Epithelial cell of prostate (primary cell): ENCODE data around the gene AGAP3.

Experiments used
- DNase-seq: peaks from one replicate; pipeline ENCODE4 v3.0.0-alpha.2; 2011; ENCODE audit warnings: low read depth, low spot score
- H3K27ac ChIP-seq: fragments of 450-650 bp; 2 replicates; pipeline ENCODE4 v1.5.1; 2017; ENCODE audit warnings: mild to moderate bottlenecking

AGAP3 gene

DNA sequence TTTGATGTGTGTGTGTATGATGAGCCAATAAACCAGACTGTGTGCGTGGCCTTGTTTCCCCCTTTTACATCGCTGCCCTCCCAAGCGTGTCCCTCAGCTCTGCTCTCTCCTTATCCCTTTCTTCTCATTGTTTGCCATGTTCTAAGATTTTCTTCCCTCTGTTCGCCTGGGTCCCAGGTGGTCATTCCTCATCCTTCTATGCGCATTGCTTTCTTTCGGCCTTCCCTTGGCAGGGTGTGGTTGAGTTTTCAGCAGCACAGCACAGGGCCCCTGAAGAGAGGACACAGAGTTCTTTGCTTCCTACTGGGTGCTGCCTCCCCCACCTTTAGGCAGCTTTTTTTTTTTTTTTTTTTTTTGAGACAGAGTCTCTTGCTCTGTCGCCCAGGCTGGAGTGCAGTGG, 58.1 kb downstream of the AGAP3 start:
- no peak for DNase-seq
- H3K27ac ChIP-seq, result no peak overlapping the region

DNA sequence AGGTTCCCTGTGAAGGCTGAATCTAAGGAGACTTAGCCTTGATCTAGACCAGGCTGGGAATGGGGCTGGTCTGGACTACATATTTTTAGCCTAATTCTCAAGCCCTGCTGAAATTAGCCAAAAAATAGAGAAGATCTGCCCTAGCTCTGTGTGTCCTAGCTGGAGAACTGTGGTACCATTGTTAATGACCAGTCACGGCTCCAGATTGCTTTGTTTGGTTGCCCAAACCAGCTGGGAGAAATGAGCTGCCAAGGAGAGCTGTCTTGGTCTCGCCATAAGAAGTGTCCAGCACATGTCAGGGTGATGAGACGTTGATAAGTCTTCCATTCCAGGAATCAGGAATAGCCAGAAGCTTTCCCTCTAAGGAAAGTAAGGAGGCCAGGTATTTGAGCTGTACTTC, 60.5 kb downstream of the AGAP3 start:
- DNase-seq, result no peak
- no peak overlapping the region for H3K27ac ChIP-seq

DNA sequence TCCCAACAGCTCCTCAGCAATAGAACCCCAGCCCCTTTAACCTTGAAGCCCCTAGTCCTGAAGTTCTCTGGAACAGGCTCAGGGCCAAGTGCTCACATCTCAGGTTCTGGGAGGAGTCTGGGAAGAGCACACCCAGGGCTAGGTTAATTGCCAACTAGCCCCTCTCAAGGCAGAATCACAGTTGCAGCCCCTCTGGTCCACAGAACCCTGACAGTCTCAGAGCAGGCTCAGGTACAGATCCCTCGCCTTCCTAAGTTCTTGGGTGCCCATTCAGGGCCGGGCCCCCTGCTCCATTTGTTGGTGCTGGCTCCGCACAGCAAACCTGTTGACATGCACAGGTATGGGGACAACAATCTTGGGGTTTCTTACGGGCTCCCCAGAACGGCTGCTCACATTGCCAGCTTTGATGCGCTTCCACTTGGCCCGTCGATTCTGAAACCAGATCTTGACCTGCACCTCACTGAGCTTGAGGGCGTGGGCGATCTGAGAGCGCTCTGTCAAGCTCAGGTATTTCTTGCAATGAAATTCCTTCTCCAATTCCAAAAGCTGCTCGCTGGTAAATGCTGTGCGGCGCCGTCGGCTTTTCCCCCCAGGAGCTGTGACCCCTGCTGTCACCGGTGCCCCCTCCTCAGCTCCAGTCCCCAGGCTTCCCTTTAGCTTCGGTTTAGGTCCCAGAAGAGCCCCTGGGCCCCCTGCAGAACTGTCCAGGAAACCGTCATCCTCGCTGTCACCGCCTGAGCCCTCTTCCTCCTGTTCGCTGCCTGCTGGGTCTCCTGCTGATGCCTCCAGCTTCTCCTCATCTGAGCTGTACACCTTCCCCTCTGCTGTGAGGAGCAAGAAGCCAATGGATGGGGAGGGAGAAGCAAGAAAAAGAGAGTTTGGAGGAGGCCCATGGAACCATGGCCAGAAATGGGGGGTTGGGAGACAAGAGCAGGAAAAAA, 62.3 kb downstream of the AGAP3 start:
- no peak overlapping the region for H3K27ac ChIP-seq
- no peak for DNase-seq

DNA sequence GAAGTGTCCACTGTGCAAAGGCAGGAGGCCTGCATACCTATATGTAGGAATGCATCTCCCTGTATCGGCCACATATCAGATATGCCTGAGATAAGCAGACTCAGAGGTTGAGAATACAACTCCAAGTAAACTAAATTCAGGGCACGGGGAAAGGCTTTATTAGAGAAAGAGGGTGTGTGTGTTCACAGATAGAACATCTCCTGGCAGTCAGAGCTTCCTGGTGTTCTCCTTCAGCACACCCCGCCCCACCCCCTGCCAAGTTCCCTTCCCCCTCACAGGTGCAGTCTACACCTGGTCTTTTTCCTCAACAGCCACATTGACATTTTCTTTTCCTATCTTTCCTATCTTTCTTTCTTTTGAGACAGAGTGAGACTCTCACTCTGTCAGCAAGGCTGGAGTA, 64.1 kb downstream of the AGAP3 start:
- no peak overlapping the region for H3K27ac ChIP-seq
- DNase-seq, result no peak

DNA sequence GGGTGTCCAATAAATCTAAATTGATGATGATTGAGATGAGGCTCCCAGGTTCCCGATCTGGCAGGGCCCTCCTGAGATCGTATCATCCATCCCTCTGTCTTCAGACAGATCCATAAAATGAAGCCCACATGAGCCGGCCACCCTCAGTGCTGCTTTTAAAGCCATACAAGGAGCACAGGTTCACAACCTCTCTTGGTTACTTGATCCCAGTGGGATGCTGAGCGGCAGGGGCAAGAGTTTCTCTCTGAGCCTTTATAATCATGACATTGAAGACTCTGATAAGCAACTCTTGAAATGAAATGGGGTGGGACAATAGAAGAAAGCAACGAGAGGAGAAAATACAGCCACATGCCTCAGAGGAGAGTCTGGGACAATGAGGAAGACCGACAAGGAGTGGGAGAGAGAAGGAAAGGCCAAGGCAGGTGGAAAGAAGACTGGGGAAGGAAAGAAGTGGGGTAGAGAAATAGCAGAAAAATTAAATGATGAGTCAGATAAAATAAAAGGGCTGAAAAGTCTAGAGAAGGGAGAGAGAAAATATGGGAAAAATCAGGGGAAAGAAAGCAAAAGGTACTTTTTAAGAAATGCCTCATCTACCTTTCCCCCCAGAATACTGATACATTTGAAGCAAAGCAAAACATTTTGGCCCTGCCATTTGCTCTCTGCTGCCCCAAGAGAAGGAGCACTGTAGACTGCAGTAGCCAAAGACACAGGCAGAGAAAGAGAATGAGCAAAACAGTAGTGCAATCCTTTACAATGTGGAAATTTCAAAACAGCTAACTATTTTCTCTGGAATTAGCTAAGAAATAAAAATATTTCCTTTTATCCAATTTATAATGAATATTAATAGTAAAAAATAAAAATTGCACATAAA, 66.6 kb downstream of the AGAP3 start:
- DNase-seq, result no peak

DNA sequence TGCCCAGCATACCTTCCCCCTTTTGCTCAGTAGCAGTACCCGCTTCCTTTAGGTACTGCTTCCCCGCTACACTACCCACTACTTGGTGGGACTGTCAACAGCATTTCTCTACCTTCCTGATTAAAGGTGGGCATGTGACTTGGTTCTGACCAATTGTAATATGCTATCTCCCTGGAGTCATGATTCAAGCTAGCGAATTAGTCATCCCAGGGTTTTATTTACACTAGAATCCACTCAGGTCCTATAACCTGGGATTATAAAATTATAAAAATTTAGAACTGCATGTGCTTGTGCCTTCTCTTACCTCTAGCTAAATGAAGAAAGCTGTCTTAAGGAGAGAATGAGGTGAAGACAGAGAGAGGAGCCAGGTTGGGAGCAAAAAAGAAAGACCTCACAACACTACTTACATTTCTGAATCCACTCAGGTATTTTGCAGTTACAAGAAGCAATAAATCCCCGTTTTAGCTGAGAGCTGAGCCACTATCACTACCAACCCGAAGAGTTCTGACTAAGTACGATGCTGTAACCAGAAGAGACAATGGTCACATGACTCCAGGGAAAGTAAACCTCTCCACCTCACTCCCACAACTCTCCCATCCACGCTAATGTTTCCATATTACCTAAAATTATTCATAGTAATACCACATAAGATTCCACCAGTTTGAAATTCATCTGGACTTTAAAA, 71.5 kb downstream of the AGAP3 start:
- H3K27ac ChIP-seq, result no peak overlapping the region
- peak; percentile 22 for DNase-seq

More for the DNA sequence above, 66.6 kb downstream of the AGAP3 start:
- no peak overlapping the region for H3K27ac ChIP-seq

DNA sequence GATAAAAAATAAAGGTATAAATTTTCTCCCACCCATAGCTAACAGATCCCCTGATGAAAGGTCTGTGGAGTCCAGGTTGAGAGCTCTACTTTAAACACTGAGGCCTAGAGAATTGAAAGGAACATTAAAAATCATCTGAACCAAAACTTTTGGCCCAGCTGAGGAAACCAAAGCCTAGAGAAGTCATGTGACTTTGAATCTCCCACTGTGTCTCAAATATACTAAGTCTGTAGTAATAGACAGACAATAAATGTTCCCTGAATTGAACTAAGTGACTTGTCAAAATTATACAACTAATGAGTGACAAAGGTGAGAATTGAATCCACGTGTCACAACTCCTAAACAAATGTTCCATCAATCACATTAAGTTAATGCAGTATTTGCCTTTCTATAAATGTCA, 75.5 kb downstream of the AGAP3 start:
- H3K27ac ChIP-seq, result no peak overlapping the region

DNA sequence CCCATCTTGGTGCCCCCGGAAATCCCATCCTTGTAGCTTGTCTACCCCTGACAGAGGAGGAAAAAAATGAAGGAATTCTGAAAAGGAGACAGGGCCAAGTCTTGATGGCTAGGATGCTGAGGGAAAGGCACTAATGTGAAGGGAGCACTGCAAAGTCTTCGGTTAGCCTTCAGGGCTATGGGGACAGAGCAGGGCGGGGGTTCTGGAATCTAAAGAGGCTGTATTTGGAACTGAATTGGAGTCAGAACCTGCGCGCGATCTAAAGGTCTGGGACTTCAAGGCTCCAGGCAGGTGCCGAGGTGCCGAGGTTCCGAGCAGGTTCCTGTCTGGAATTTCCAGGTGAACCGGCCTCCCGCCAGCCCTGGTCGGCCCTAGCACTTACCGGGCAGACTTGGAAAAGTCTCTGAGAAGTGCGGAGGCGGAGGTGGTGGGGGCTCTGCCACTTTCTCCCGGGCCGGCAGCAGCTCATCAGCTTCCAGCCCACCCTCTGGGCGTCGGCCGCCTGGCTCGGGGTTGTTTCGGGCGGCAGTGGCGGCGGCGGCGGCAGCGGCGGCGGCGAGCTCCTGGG, 80.4 kb downstream of the AGAP3 start:
- no peak for DNase-seq
- no peak overlapping the region for H3K27ac ChIP-seq

More for the DNA sequence above, 75.5 kb downstream of the AGAP3 start:
- DNase-seq, result no peak

DNA sequence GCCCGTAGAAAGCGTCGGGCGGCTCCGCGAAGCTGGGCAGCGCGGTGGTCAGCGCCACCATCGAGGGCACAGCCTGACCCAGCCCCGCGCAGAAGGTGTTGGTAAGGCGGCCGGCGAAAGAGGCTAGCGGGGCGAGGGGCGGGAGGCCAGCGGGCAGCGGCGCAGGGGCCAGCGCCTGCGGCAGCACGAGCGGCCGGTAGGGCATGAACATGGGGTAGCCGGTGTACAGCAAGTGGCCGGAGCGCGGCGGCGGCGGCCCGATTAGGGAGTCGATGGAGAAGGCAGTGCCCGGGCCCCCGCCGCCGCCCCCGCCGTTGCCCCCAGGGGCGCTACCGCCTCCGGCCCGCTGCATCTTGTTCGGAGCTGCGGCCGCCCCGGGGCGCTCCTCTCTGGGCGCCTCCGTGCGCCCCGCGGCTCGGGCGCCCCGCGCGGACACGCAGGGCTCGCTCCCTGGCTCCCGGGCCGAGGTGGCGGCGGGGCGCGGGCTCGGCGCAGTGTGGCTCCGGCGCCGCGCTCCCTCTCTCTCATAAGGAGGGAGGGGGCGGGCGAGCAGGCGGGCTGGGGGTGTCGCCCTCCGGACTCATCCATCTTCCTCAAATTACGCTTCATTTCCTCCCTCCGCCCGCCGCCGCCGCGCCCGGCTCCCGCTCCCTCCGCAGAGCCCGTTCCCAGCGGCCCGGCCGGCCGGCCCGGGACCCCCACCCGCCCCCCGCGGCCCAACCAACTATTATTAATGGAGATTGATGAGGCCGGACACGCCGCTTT, 81.1 kb downstream of the AGAP3 start, which contains the start of gene GBX1:
GBX1 (minus strand) TSS at position 498 of the 765 bp plus-strand sequence; CDS start at position 352, 146 bp downstream.
- DNase-seq, result no peak
- no peak within 1 kb of the TSS for H3K27ac ChIP-seq

DNA sequence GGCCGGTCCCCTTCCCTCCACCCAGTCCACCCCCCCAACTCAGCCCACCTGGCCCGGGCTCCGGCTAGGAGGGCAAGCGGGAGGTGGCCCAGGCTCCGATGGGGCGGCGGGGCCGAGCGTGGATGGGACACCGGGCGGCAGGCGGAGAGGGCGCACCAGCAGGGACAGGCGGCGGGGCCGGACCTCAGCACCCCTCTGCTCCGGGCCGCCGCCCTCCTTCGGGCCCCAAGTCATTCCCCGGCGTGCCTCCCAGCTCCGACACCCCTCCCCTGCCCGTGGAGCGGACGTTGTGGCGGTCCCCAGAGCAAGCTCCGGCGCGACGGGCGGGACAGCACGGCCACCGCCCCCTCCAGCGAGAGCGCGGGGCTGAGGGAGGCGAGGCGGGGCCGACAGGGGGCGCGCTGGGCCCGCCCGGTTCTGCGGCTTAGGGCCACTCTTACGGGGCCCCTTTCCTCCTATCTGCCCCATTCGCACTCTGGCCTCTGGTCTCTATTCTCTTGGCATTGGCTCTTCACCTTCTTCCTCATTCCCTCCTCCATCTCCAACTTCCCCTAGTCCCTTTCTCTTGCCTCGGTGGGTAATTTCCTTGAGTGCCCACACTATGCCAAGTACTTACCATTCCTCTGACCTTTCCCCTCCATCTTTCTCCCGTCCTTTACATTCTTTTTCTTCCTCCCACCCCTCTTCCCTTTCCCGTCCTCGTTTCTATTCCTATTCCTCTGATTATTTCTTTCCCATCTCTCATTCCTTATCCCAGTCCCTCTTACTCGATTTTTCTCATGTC, 81.9 kb downstream of the AGAP3 start:
- no peak overlapping the region for H3K27ac ChIP-seq
- no peak for DNase-seq

DNA sequence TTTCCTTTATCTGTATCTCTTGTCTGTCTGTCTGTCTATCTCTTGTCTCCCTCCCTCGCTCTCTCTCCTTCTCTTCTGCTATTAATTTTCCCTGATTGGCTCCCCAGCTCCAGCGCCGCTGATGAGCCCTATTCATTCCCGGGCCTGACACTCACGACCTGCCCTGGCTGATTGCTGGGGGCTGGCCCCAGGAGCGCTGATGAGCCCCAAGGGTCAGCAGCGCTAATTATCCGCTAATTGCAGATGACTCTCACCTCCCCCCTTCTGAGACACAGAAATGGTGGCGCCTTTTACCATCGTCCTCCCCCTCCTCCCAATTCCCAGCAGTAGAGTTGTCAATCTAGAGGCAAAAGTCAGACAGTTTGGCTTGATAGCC, 82.5 kb downstream of the AGAP3 start:
- DNase-seq, result no peak
- no peak overlapping the region for H3K27ac ChIP-seq

DNA sequence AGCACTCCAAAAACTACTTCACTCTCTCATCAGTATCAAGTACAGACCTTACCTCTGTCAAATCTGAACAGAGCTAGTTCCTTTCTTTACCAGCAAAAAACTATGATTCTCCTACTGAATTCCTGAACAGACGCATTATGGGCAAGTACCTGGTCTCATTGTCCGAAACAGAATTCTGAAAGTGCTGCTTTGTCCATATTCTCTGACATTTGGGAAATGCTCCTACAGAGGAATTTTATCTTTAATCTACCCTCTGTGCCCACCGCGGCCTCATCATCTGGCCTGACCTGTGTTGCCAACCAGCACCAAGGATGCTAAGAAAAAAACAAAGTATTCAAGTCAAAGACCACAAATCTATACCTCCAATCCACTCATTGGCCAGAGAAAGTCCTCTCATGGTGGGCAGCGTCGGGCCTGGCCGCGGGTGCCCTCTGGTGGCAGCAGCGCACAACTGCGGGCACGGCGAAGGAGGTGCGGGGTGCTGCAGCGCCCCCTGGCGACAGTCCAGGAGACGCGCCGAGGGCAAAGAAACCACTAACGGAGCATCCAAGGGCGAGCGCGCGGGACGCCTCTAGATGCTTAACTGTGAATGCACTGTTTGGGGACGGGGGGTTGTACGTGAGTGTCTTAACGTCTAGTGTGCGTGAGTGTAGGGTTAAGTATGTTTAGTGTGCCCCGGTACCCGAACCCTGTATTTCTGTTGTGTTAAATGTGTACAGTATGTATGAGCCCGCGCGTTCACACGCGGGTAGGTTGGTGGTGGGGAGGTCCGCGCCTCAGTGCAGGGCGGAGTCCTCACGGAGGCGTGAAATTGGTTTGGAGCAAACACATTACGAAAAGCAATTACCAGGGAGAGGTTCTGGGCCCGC, 86.2 kb downstream of the AGAP3 start:
- no peak overlapping the region for H3K27ac ChIP-seq
- no peak for DNase-seq

DNA sequence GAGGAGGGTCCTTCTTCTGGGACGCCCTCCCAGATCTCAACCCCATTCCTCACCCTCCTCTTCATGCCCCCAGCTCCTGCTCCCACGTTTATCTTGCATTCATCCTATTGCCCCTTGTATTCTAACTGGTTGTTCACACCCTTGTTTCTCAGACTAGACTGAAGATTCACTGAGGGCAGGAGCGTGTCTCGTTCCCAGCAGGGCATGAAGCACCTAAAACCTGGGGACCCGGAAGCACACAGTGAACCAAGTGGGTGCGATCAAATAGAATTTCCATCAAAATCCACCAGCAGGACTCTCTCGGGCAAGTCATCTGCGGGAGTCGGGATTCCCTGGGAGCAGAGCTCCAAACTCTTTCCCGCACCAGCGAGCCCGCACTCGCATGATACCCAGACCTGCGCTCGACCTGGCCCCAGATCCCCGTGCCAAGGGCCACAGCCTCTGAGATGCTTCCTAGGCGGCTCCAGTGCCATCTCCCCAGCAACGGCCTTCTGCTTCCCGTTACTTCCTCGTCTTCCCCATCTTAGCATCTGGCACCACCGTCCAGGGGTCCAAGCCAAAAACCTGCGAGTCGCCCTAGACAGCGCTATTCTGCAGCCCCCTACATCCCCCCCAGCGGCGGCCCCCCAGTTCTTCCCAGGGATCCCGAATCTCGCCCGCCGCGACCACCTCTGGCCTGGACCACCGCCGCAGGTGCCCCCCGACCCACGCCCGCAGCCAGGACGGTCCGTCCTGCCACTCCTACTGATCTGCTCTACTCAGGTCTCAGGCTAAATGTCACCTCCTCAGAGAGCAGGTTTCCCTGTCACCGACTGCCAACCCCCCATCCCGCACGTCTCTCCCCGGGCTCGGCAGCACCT, 87.3 kb downstream of the AGAP3 start:
- no peak overlapping the region for H3K27ac ChIP-seq
- no peak for DNase-seq

DNA sequence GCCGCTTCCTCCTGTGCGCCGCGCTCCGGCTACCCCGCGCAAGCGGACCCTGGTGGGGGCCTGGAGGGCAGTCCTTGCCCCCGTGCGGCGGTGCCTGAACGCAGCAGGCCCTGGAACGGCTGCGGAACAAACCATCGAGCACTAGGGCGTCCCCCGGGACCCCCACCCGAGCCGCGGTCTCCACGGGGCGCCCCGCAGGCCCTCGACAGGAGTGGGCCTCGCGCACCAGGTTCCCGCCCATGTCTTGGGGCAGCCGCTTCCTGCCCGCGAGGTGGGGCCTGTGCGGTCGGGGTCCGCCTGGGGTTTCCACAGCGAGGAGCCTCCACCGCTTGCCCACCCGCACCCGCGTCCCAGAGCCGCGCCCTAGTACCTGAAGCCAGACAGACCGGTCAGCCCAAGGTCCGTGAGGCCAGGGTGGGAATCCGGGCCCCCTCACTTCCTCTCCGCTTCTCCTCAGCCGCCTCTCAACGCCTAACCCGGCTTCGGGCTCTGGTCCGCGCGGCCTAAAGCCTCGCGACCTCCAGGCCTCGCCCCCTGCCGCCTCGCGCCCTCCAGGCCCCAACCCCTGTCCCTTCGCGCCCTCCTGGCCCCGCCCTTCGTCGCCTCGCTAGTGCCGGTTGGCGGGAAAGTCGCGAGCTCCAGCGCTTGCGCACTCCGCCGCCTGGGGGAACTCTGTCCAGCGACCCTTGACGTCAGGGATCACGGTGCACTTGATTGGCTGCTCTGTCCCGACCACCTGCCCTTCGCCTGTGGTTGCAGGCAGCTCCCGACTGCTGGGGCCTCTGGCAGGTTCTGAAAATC, 88.2 kb downstream of the AGAP3 start:
- no peak overlapping the region for H3K27ac ChIP-seq
- DNase-seq, result no peak

DNA sequence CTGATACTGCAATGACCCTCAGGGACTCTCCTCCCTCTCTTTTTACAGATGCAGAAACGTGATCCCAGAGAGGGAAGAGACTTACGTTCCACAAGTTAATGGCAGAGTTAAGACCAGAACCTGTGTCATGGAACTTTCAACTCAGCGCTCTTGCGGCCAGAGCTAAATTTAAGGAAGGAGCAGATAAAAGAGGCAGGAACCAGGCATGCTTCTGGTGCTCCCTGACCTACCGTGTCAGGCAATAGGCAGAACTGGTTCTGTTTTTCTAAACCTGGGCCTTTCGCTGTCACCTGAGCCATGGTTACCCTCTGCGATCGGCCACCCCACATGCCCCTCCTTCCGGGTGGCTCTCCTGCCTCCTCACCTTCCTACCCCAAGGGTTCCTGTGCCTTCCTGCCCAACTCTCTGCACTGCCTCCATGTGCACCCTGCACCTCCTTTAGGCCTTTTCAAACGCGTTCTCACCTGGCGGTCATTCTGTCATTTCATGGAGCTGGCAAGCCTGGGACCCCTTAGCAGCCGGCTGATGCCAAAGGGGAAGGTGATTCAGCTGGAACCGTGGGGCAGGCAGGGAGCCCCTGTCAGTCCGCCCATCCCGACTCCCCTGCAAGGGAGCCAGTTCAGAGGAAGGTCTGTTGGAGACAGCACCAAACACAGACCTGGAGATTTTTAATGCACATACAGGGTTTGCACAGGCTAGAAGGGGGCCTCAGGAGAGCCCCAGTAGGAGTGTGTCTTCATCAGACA, 88.9 kb downstream of the AGAP3 start:
- no peak overlapping the region for H3K27ac ChIP-seq
- DNase-seq, result no peak
